Fibroblast of skin of abdomen (primary cell): ENCODE data around the gene TUT4.

Source experiments
- DNase-seq: peaks from one replicate; pipeline ENCODE4 v3.0.0-alpha.2; 2013

The TUT4 gene

GRCh38 chr1:52531249-52531872, 21.5 kb downstream of the TUT4 start:
- no peak for DNase-seq

GRCh38 chr1:52530563-52531144, 22.2 kb downstream of the TUT4 start:
- DNase-seq: no peak

- DNase-seq: no peak
Observed at GRCh38 chr1:52523376-52523775, 29.5 kb downstream of the TUT4 start.

GRCh38 chr1:52520148-52520547, 32.7 kb downstream of the TUT4 start:
- peak; percentile 79 for DNase-seq

- no peak for DNase-seq
Observed at GRCh38 chr1:52518962-52519361, 33.9 kb downstream of the TUT4 start.

GRCh38 chr1:52511851-52512615, 40.9 kb downstream of the TUT4 start:
- no peak for DNase-seq

- no peak for DNase-seq
Observed at GRCh38 chr1:52511439-52511838, 41.5 kb downstream of the TUT4 start.

- DNase-seq: no peak
Observed at GRCh38 chr1:52506920-52507546, 45.9 kb downstream of the TUT4 start.

- no peak for DNase-seq
Observed at GRCh38 chr1:52506349-52506748, 46.5 kb downstream of the TUT4 start.

- DNase-seq: no peak
Observed at GRCh38 chr1:52504720-52505119, 48.2 kb downstream of the TUT4 start.

- DNase-seq: no peak
Observed at GRCh38 chr1:52503706-52504105, 49.2 kb downstream of the TUT4 start.

GRCh38 chr1:52502789-52503188, 50.1 kb downstream of the TUT4 start:
- DNase-seq: no peak

GRCh38 chr1:52487632-52488031, 65.3 kb downstream of the TUT4 start:
- DNase-seq: no peak

GRCh38 chr1:52482326-52483004, 70.4 kb downstream of the TUT4 start:
- no peak for DNase-seq

- DNase-seq: no peak
Observed at GRCh38 chr1:52479076-52479475, 73.8 kb downstream of the TUT4 start.

- no peak for DNase-seq
Observed at GRCh38 chr1:52477876-52478275, 75.0 kb downstream of the TUT4 start.

- no peak for DNase-seq
Observed at GRCh38 chr1:52476943-52477342, 75.9 kb downstream of the TUT4 start.

- no peak for DNase-seq
Observed at GRCh38 chr1:52474807-52475206, 78.1 kb downstream of the TUT4 start.

GRCh38 chr1:52473039-52473438, 79.9 kb downstream of the TUT4 start:
- no peak for DNase-seq

GRCh38 chr1:52472384-52472783, 80.5 kb downstream of the TUT4 start:
- no peak for DNase-seq

GRCh38 chr1:52469108-52469507, 83.8 kb downstream of the TUT4 start:
- DNase-seq: no peak

- DNase-seq: no peak
Observed at GRCh38 chr1:52463891-52464290, 89.0 kb downstream of the TUT4 start.

- no peak for DNase-seq
Observed at GRCh38 chr1:52461821-52462220, 91.1 kb downstream of the TUT4 start.
